ENCODE measurements around the gene ID3.

- no peak for TF ChIP-seq CTCF (IDR thresholded peaks at IDR 0.05; ENCODE audit: low read depth, low read length)
- TF ChIP-seq POLR2A (IDR thresholded peaks at IDR 0.05; ENCODE audit: extremely low read depth, insufficient read length) = no peak
- TF ChIP-seq MAX (IDR thresholded peaks at IDR 0.05; ENCODE audit: low read depth, low read length) = no peak
These were observed 37.7 kb downstream of the ID3 start for GRCh38 chr1:23521588-23521987.

Data from NB4 (cell line).